A549 treated with RU486 at 1 μM for 4 hours (cell line): ENCODE measurements around the gene GNAI3. TPM values are rescaled to one million over a fixed set of nuclear protein-coding genes. Genes with fewer than 3 reads are reported as not detected.

Experiments used
- total RNA-seq: library from RNA; stranded (reverse); fragments of 200-300 nt; extraction: Qiagen RNA extraction; gene quantifications from 5 replicates; pipeline ENCODE4 v1.2.3, GENCODE V29; 2022; ENCODE audit warnings: low read depth

The GNAI3 gene
- 2.8 to 5.3 TPM (median 5.1 TPM) in 5 replicates for total RNA-seq

GRCh38 chr1:109548321-109549267 lies at the start of gene GNAI3:
GNAI3 (plus strand) TSS chr1:109548615; CDS start chr1:109548721, 106 bp downstream.

GRCh38 chr1:109509176-109510134 lies 39.0 kb upstream of the GNAI3 start, which contains the start of gene AMIGO1:
AMIGO1 (minus strand) TSS chr1:109509727; CDS start chr1:109508912, 815 bp downstream.

GRCh38 chr1:109539676-109540075 lies 8.7 kb upstream of the GNAI3 start, which contains the start of gene GPR61:
GPR61 (plus strand) TSS chr1:109539872; CDS start chr1:109543023, 3,151 bp downstream.

GRCh38 chr1:109619576-109620400 lies 71.4 kb downstream of the GNAI3 start, which contains the start of the genes AMPD2 and GNAT2:
AMPD2 (plus strand) TSS chr1:109619837; CDS start chr1:109621176, 1,339 bp downstream.
GNAT2 (minus strand) TSS chr1:109619616; CDS start chr1:109612870, 6,746 bp downstream.

GRCh38 chr1:109655615-109656519 lies 107.5 kb downstream of the GNAI3 start, which contains the start of gene GSTM4:
GSTM4 (plus strand) TSS chr1:109656099; CDS start chr1:109656390, 291 bp downstream.

GRCh38 chr1:109667452-109668122 lies 119.2 kb downstream of the GNAI3 start, which contains the start of gene GSTM2:
GSTM2 (plus strand) TSS chr1:109668057; CDS start chr1:109668116, 59 bp downstream.

Other genes starting within 250 kb of the GNAI3 start
- gene MYBPHL, start 241.6 kb upstream of the GNAI3 start, total RNA-seq = not detected in 5 replicates
- 3.0 to 4.8 TPM (median 3.8 TPM) in 5 replicates for gene SORT1, start 150.7 kb upstream of the GNAI3 start, total RNA-seq
- 102 to 125 TPM (median 116 TPM) in 5 replicates for gene PSMA5, start 122.2 kb upstream of the GNAI3 start, total RNA-seq
- gene SYPL2, start 82.1 kb upstream of the GNAI3 start, total RNA-seq = 0.06 to 0.13 TPM (median 0.10 TPM) in 4 of 5 replicates, not detected in the other
- gene ATXN7L2, start 64.7 kb upstream of the GNAI3 start, total RNA-seq = 1.6 to 2.8 TPM (median 2.3 TPM) in 5 replicates
- 3.5 to 5.0 TPM (median 4.4 TPM) in 5 replicates for gene CYB561D1, start 54.5 kb upstream of the GNAI3 start, total RNA-seq
- 1.1 to 1.4 TPM (median 1.2 TPM) in 5 replicates for gene AMIGO1, start 38.9 kb upstream of the GNAI3 start, total RNA-seq
- gene GPR61, start 8.7 kb upstream of the GNAI3 start, total RNA-seq = not detected in 5 replicates
- gene GNAT2, start 71.0 kb downstream of the GNAI3 start, total RNA-seq = 0.23 to 0.30 TPM in 2 of 5 replicates, not detected in the others
- gene AMPD2, start 71.2 kb downstream of the GNAI3 start, total RNA-seq = 24.4 to 31.6 TPM (median 29.2 TPM) in 5 replicates
- 8.5 to 10.0 TPM (median 9.6 TPM) in 5 replicates for gene GSTM4, start 107.5 kb downstream of the GNAI3 start, total RNA-seq
- gene GSTM2, start 119.4 kb downstream of the GNAI3 start, total RNA-seq = 3.0 to 4.6 TPM (median 3.9 TPM) in 5 replicates
- not detected in 5 replicates for gene GSTM1, start 139.2 kb downstream of the GNAI3 start, total RNA-seq
- gene GSTM5, start 163.6 kb downstream of the GNAI3 start, total RNA-seq = not detected in 5 replicates
- 22.5 to 32.1 TPM (median 24.6 TPM) in 5 replicates for gene GSTM3, start 192.4 kb downstream of the GNAI3 start, total RNA-seq
- gene EPS8L3, start 215.3 kb downstream of the GNAI3 start, total RNA-seq = 0.91 to 2.0 TPM (median 1.4 TPM) in 5 replicates